H1 (cell line): ENCODE data around the gene EPHB6. TPM values are rescaled to one million over a fixed set of nuclear protein-coding genes. Genes with fewer than 3 reads are reported as not detected.

Experiments used
- CTCF ChIA-PET: fragments of 300-600 bp; sonication (Branson Sonifier 250); formaldehyde crosslinking; loops from one replicate; lab custom pipeline; 2021; ENCODE audit not compliant: partially characterized antibody; lab: Charles Lee
- POLR2A ChIA-PET: fragments of 300-600 bp; sonication (Branson Sonifier 250); formaldehyde crosslinking; loops from one replicate; lab custom pipeline; 2021; ENCODE audit warnings: inconsistent platforms; ENCODE audit not compliant: partially characterized antibody; lab: Charles Lee
- DNase-seq, 2 experiments: peaks; one replicate each; pipeline versions ENCODE4 v3.0.0 to v3.0.0-alpha.2; 2010 to 2022; ENCODE audit warnings: low spot score in 2 of 2, low read depth in 1 of 2, mixed read lengths in 1 of 2
- FAIRE-seq: peaks from 2 replicates; lab custom pipeline; 2011; peaks lifted over from hg19 to GRCh38; lab: Jason Lieb, UNC
- H2AFZ ChIP-seq: 2 replicates; pipeline ENCODE4 v1.8.1; 2012; ENCODE audit warnings: low read length, inconsistent platforms
- H2AK5ac ChIP-seq: 2 replicates; pipeline ENCODE4 v1.6.1; 2013; ENCODE audit warnings: low read depth, low read length
- H2BK120ac ChIP-seq: replicated peaks from 2 replicates; pipeline ENCODE3; 2013; ENCODE audit warnings: low read depth, low read length, inconsistent platforms
- H2BK12ac ChIP-seq: 2 replicates; pipeline ENCODE4 v1.6.1; 2013; ENCODE audit warnings: low read depth, low read length
- H2BK15ac ChIP-seq: 2 replicates; pipeline ENCODE4 v1.6.1; 2013; ENCODE audit warnings: low read length
- H2BK20ac ChIP-seq: 2 replicates; pipeline ENCODE4 v1.6.1; 2013; ENCODE audit warnings: low read length
- H2BK5ac ChIP-seq: 2 replicates; pipeline ENCODE4 v1.6.1; 2013; ENCODE audit warnings: low read depth, low read length
- H3K14ac ChIP-seq: 2 replicates; pipeline ENCODE4 v1.6.1; 2013; ENCODE audit warnings: inconsistent platforms; ENCODE audit not compliant: insufficient read length
- H3K18ac ChIP-seq: 2 replicates; pipeline ENCODE4 v1.6.1; 2013; ENCODE audit warnings: low read length; ENCODE audit errors: extremely low read depth
- H3K23ac ChIP-seq: 2 replicates; pipeline ENCODE4 v1.6.1; 2013; ENCODE audit warnings: inconsistent platforms; ENCODE audit not compliant: insufficient read length
- H3K23me2 ChIP-seq: 2 replicates; pipeline ENCODE4 v1.6.1; 2013; ENCODE audit warnings: low read depth, low read length
- H3K27ac ChIP-seq: 2 replicates; pipeline ENCODE4 v1.6.1; 2011; ENCODE audit warnings: low read depth, low read length, inconsistent platforms
- H3K27me3 ChIP-seq, 4 experiments: replicated peaks in 1 of 4; 1 replicate in 1 of 4; 2 replicates in 3 of 4; pipeline versions ENCODE4 v1.6.1 to v1.8.1; 2011 to 2013; ENCODE audit warnings: low read length in 3 of 4, mild to moderate bottlenecking in 3 of 4, inconsistent platforms in 2 of 4, mixed read lengths in 2 of 4, moderate library complexity in 1 of 4; ENCODE audit not compliant: control insufficient read depth in 3 of 4, insufficient read depth in 3 of 4; ENCODE audit errors: extremely low read depth in 1 of 4
- H3K36me3 ChIP-seq, 4 experiments: 2 replicates each; pipeline versions ENCODE4 v1.6.1 to v1.8.1; 2011 to 2013; ENCODE audit warnings: mild to moderate bottlenecking in 4 of 4, low read length in 3 of 4, moderate library complexity in 2 of 4, control low read depth in 1 of 4, inconsistent platforms in 1 of 4; ENCODE audit not compliant: insufficient read depth in 4 of 4, control insufficient read depth in 2 of 4
- H3K4ac ChIP-seq: replicated peaks from 2 replicates; pipeline ENCODE3; 2013; ENCODE audit warnings: low read length, low read depth, mixed read lengths, inconsistent platforms; ENCODE audit not compliant: insufficient read length
- H3K4me1 ChIP-seq, 4 experiments: replicated peaks in 1 of 4; 1 replicate in 1 of 4; 2 replicates in 3 of 4; pipeline versions ENCODE4 v1.6.1 to v1.8.1; 2011 to 2013; ENCODE audit warnings: low read length in 3 of 4, inconsistent platforms in 2 of 4, mixed read lengths in 1 of 4; ENCODE audit not compliant: insufficient read depth in 4 of 4, control insufficient read depth in 3 of 4
- H3K4me2 ChIP-seq, 2 experiments: 2 replicates each; pipeline versions ENCODE4 v1.6.1 to v1.8.1; 2011 to 2013; ENCODE audit warnings: low read depth in 2 of 2, low read length in 2 of 2, control low read depth in 1 of 2, inconsistent platforms in 1 of 2, mild to moderate bottlenecking in 1 of 2; ENCODE audit not compliant: insufficient read depth in 1 of 2
- H3K4me3 ChIP-seq, 4 experiments: fragments of 200-600, 300-600 bp in 1 of 4; sonication (generic), shearing (Covaris generic), sonication (Bioruptor Twin) in 1 of 4; 2 replicates each; pipeline versions ENCODE4 v1.5.1 to v1.8.1; 2011 to 2016; ENCODE audit warnings: low read length in 4 of 4, low read depth in 3 of 4, control low read depth in 2 of 4, inconsistent platforms in 2 of 4, mild to moderate bottlenecking in 2 of 4, mixed read lengths in 1 of 4, moderate library complexity in 1 of 4; ENCODE audit not compliant: insufficient read depth in 2 of 4; ENCODE audit errors: extremely low read depth in 1 of 4
- H3K56ac ChIP-seq: replicated peaks from 2 replicates; pipeline ENCODE3; 2013; ENCODE audit warnings: low read depth, mild to moderate bottlenecking, mixed read lengths, low read length, inconsistent platforms; ENCODE audit not compliant: insufficient read length
- H3K79me1 ChIP-seq: 2 replicates; pipeline ENCODE4 v1.6.1; 2013; ENCODE audit warnings: low read depth, low read length, control low read depth
- H3K79me2 ChIP-seq, 2 experiments: 2 replicates each; pipeline versions ENCODE4 v1.6.1 to v1.8.1; 2012 to 2013; ENCODE audit warnings: low read length in 2 of 2, mild to moderate bottlenecking in 2 of 2, inconsistent platforms in 1 of 2; ENCODE audit not compliant: insufficient read depth in 2 of 2, control insufficient read depth in 1 of 2
- H3K9ac ChIP-seq, 4 experiments: replicated peaks in 1 of 4; 1 replicate in 1 of 4; 2 replicates in 3 of 4; pipeline versions ENCODE4 v1.6.1 to v1.8.1; 2011 to 2013; ENCODE audit warnings: low read depth in 3 of 4, low read length in 3 of 4, control low read depth in 2 of 4, mild to moderate bottlenecking in 2 of 4, moderate library complexity in 2 of 4, inconsistent platforms in 1 of 4; ENCODE audit errors: extremely low read depth in 1 of 4
- H3K9me3 ChIP-seq, 2 experiments: 2 replicates each; pipeline versions ENCODE4 v1.6.1 to v1.8.1; 2012 to 2013; ENCODE audit warnings: mild to moderate bottlenecking in 2 of 2, moderate library complexity in 2 of 2, control low read depth in 1 of 2, inconsistent platforms in 1 of 2, low read depth in 1 of 2, low read length in 1 of 2, mixed read lengths in 1 of 2; ENCODE audit not compliant: insufficient read depth in 2 of 2
- H4K20me1 ChIP-seq, 2 experiments: replicated peaks in 1 of 2; 2 replicates each; pipeline versions ENCODE3 to v1.8.1; 2011 to 2013; ENCODE audit warnings: inconsistent platforms in 2 of 2, low read length in 2 of 2, mild to moderate bottlenecking in 1 of 2; ENCODE audit not compliant: insufficient read depth in 2 of 2, control insufficient read depth in 1 of 2
- H4K5ac ChIP-seq: 2 replicates; pipeline ENCODE4 v1.6.1; 2013; ENCODE audit warnings: low read length, low read depth, mixed read lengths, inconsistent platforms; ENCODE audit not compliant: insufficient read length
- H4K8ac ChIP-seq: 2 replicates; pipeline ENCODE4 v1.8.0; 2013; ENCODE audit warnings: mild to moderate bottlenecking, moderate library complexity, low read length, inconsistent platforms; ENCODE audit not compliant: insufficient read depth; ENCODE audit errors: extremely low read depth
- H4K91ac ChIP-seq: replicated peaks from 2 replicates; pipeline ENCODE3; 2013; ENCODE audit warnings: low read length, mixed read lengths, inconsistent platforms; ENCODE audit not compliant: insufficient read length
- BACH1 ChIP-seq: IDR thresholded peaks from 2 replicates; pipeline ENCODE4 v1.6.1; 2012; ENCODE audit warnings: low read length, improper control_type of control experiment
- CEBPB ChIP-seq: IDR thresholded peaks from 2 replicates; pipeline ENCODE4 v1.6.1; 2012; ENCODE audit warnings: low read depth, low read length
- EZH2 ChIP-seq: fragments of 200-600 bp; sonication (generic); IDR thresholded peaks from 2 replicates; pipeline ENCODE4 v1.7.1; 2012; ENCODE audit warnings: low read depth, mild to moderate bottlenecking, moderate library complexity, low read length, inconsistent platforms; ENCODE audit not compliant: severe bottlenecking
- GTF2F1 ChIP-seq: IDR thresholded peaks from 2 replicates; pipeline ENCODE4 v1.6.1; 2012; ENCODE audit warnings: low read depth, low read length, improper control_type of control experiment, borderline replicate concordance
- JUN ChIP-seq: IDR thresholded peaks from 2 replicates; pipeline ENCODE4 v1.6.1; 2011; ENCODE audit warnings: low read depth, mild to moderate bottlenecking, improper control_type of control experiment, low read length
- JUND ChIP-seq: IDR thresholded peaks from 2 replicates; pipeline ENCODE4 v1.6.1; 2011; ENCODE audit warnings: mild to moderate bottlenecking, improper control_type of control experiment, low read length
- KDM1A ChIP-seq: fragments of 200-600, 300-600 bp; sonication (generic); IDR thresholded peaks from 2 replicates; pipeline ENCODE4 v1.7.1; 2016; ENCODE audit warnings: mild to moderate bottlenecking, low read length, borderline replicate concordance
- KDM5A ChIP-seq: fragments of 200-600 bp; IDR thresholded peaks from 2 replicates; pipeline ENCODE4 v1.7.1; 2012; ENCODE audit warnings: mild to moderate bottlenecking, low read length, inconsistent platforms, mixed read lengths
- NRF1 ChIP-seq: IDR thresholded peaks from 2 replicates; pipeline ENCODE4 v1.6.1; 2011; ENCODE audit warnings: mild to moderate bottlenecking, low read depth, low read length, improper control_type of control experiment
- PHF8 ChIP-seq: fragments of 200-600 bp; sonication (generic); conservative IDR thresholded peaks from 2 replicates; pipeline ENCODE4 v1.7.1; 2012; ENCODE audit warnings: low read depth, mild to moderate bottlenecking, inconsistent platforms, low read length, moderate library complexity
- SP1 ChIP-seq: IDR thresholded peaks from 2 replicates; pipeline ENCODE4 v1.6.1; 2011; ENCODE audit warnings: low read depth, low read length
- TAF7 ChIP-seq: optimal IDR thresholded peaks from 2 replicates; pipeline ENCODE3; 2011; ENCODE audit warnings: low read depth, mild to moderate bottlenecking, inconsistent platforms, low read length, moderate library complexity, borderline replicate concordance
- YY1 ChIP-seq: IDR thresholded peaks from 2 replicates; pipeline ENCODE4 v1.6.1; 2011; ENCODE audit warnings: low read depth, mild to moderate bottlenecking, low read length
- WGBS, 2 experiments: shearing (Covaris generic) in 1 of 2; methylation state at CpG; one replicate each; pipeline versions ENCODE4 v1.1.6 to v1.1.7; 2013 to 2015; ENCODE audit warnings: low lambda C conversion rate in 2 of 2, mixed read lengths in 2 of 2, inconsistent platforms in 1 of 2, low coverage in 1 of 2, missing lambda C conversion rate in 1 of 2; ENCODE audit not compliant: insufficient replicate concordance in 2 of 2, insufficient coverage in 1 of 2, insufficient read length in 1 of 2; ENCODE audit errors: extremely low coverage in 1 of 2, missing lambda C conversion rate in 1 of 2; 5-methylcytosine and 5-hydroxymethylcytosine counted together
- polyA plus RNA-seq, 7 experiments: library from polyadenylated mRNA; depleted of rRNA in 3 of 7; stranded (reverse) in 5 of 7; unstranded in 2 of 7; fragments of >200 nt in 5 of 7; fragments of 200-250 nt in 2 of 7; gene quantifications; 1 replicate in 5 of 7; 2 replicates in 1 of 7; 4 replicates in 1 of 7; pipeline versions ENCODE4 v1.2.1 to v1.2.3, GENCODE V29; 2011 to 2013; ENCODE audit warnings: missing spikeins in 2 of 7, mixed read lengths in 2 of 7
- total RNA-seq: library from RNA; stranded (reverse); fragmentation: NEBNext Ultra II Directional; extraction: Animal tissue kit (Norgen Biotek cat#: 25700); gene quantifications from 2 replicates; pipeline ENCODE4 v1.2.1, GENCODE V29; 2021
- TF ChIP-seq, protein P1 (sequence below): IDR thresholded peaks from 2 replicates; pipeline ENCODE4 v1.6.1; 2011; ENCODE audit warnings: low read depth, mild to moderate bottlenecking, low read length; ENCODE audit not compliant: insufficient read depth
- TF ChIP-seq, protein P2 (sequence below): IDR thresholded peaks from 2 replicates; pipeline ENCODE4 v1.6.1; 2012; ENCODE audit warnings: inconsistent platforms

EPHB6 gene
- total and polyA plus RNA-seq, 2 of the 8 experiments (the other 6 are each of a cell fraction or from before 2014, with no cell fraction given) = 19.7 TPM

DNA sequence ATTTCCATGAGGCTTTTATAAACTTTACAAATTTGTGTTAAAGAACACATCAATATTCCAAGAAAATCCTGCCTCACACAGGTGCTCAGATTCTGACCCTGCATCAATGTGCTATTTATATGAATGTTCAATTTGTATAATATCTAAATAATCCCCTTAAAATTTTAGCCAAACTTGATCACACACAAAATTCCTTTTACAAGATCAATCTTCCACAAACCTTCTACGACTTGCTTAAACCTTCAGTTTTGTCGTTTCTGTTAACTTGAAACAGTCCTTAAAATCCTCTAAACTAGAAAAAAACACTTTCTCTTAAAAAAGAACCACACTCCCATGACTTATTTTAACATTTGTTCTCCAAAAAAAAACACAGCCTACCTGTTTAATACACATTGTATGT lies 50.9 kb downstream of the EPHB6 start:
- H3K9ac ChIP-seq = no peak overlapping the region
- no peak overlapping the region for H3K27ac ChIP-seq
- no peak overlapping the region for H3K4ac ChIP-seq
- H3K4me3 ChIP-seq = no peak overlapping the region
- ChIA-PET CTCF (no interaction called here), POLR2A (no interaction called here)
- no peak overlapping the region for H3K4me2 ChIP-seq
- no peaks in the 10 kb centered on the region for H4K20me1 ChIP-seq
- no peak overlapping the region for H3K14ac ChIP-seq
- no peaks in the 10 kb centered on the region for H3K79me1 ChIP-seq
- no peak overlapping the region for H3K18ac ChIP-seq
- FAIRE-seq = no peak
- H4K91ac ChIP-seq = no peak overlapping the region
- H3K23me2 ChIP-seq = no peaks in the 10 kb centered on the region
- no peak overlapping the region for H2BK120ac ChIP-seq
- H3K56ac ChIP-seq = no peak overlapping the region
- H4K8ac ChIP-seq = no peak overlapping the region
- DNase-seq = no peak
- no peak overlapping the region for H2AFZ ChIP-seq
- H3K9me3 ChIP-seq = peaks cover 26 to 31% of the 10 kb centered on the region in 2 experiments
- no peaks in the 10 kb centered on the region for H3K79me2 ChIP-seq
- WGBS, 2 experiments = 75% methylated on average over 2 of the region's 2 CpGs; no CpG with 5 or more reads in 1 of the 2 experiments
- no peak overlapping the region for H2AK5ac ChIP-seq
- H2BK20ac ChIP-seq = no peak overlapping the region
- no peak overlapping the region for H2BK5ac ChIP-seq
- no peak overlapping the region for H2BK15ac ChIP-seq
- no peak overlapping the region for H3K23ac ChIP-seq
- H4K5ac ChIP-seq = no peak overlapping the region
- no peaks in the 10 kb centered on the region for H3K27me3 ChIP-seq
- no peaks in the 10 kb centered on the region for H3K4me1 ChIP-seq
- H3K36me3 ChIP-seq = no peaks in the 10 kb centered on the region
- H2BK12ac ChIP-seq = no peak overlapping the region
- TF ChIP-seq PHF8 (no peak), CEBPB (no peak), JUN (no peak), EZH2 (no peak), GTF2F1 (no peak), NRF1 (no peak), TAF7 (no peak), YY1 (no peak), KDM5A (no peak), SP1 (no peak), BACH1 (no peak), JUND (no peak), KDM1A (no peak)
- TF ChIP-seq, protein P1, sequence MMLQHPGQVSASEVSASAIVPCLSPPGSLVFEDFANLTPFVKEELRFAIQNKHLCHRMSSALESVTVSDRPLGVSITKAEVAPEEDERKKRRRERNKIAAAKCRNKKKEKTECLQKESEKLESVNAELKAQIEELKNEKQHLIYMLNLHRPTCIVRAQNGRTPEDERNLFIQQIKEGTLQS = no peak
- TF ChIP-seq, protein P2, sequence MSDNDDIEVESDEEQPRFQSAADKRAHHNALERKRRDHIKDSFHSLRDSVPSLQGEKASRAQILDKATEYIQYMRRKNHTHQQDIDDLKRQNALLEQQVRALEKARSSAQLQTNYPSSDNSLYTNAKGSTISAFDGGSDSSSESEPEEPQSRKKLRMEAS = no peak
